ENCODE results near the gene INCENP. TPM values are rescaled to one million over a fixed set of nuclear protein-coding genes. Genes with fewer than 3 reads are reported as not detected.

INCENP gene
- total RNA-seq, 3 donors from 2014 or later (not counting 1 experiment from before 2014, with no cell fraction given) = 24.4 to 47.6 (median 27.3) TPM

GRCh38 chr11:62124186-62125113 is 639 bp downstream of the INCENP start:
- no peak for ATAC-seq
- no peak for TF ChIP-seq CTCF (IDR thresholded peaks at IDR 0.05)
- H3K9me3 ChIP-seq (ENCODE audit: control insufficient read depth, insufficient read depth, low read length) = no peaks in the 10 kb centered on the region
- no peaks in the 10 kb centered on the region for H3K36me3 Mint-ChIP-seq
- H3K4me3 ChIP-seq (ENCODE audit: low read length) = peak overlapping the region; percentile 81
- H3K4me1 ChIP-seq (ENCODE audit: control insufficient read depth, insufficient read depth, low read length) = peaks cover 17% of the 10 kb centered on the region
- intact Hi-C loops (cut with micrococcal nuclease) = no loop called here
- H3K27ac Mint-ChIP-seq = peak overlapping the region; percentile 85 to 90
- peaks cover 0 to 6% of the 10 kb centered on the region in 2 donors for H3K27me3 Mint-ChIP-seq (ENCODE audit: low read depth in 2 of 2)
- no peaks in the 10 kb centered on the region for H3K9me3 Mint-ChIP-seq
- peak overlapping the region; percentile 95 for H3K4me3 Mint-ChIP-seq
- WGBS (ENCODE audit: insufficient coverage) = 6% methylated on average over 39 of the region's 39 CpGs
- peaks cover 11% of the 10 kb centered on the region for H3K36me3 ChIP-seq (ENCODE audit: control insufficient read depth, insufficient read depth, low read length)
- peak in 1 of 2 donors; percentile 21 for DNase-seq
- peaks cover 27 to 30% of the 10 kb centered on the region in 2 donors for H3K4me1 Mint-ChIP-seq
- peak overlapping the region; percentile 59 for H3K27ac ChIP-seq (ENCODE audit: low read length)
- H3K27me3 ChIP-seq (ENCODE audit: control insufficient read depth, insufficient read depth, low read length) = no peaks in the 10 kb centered on the region

GRCh38 chr11:62125316-62125715 is 1.5 kb downstream of the INCENP start:
- Mint-ChIP-seq H3K9me3 (no peaks in the 10 kb centered on the region), H3K4me1 (peaks cover 27 to 30% of the 10 kb centered on the region in 2 donors), H3K27ac (peak overlapping the region in 1 of 2 donors; percentile 90), H3K27me3 (ENCODE audit: low read depth in 2 of 2) (peaks cover 0 to 6% of the 10 kb centered on the region in 2 donors), H3K4me3 (peak overlapping the region; percentile 95), H3K36me3 (no peaks in the 10 kb centered on the region)
- ATAC-seq (no peak), DNase-seq (no peak)
- H3K4me3 ChIP-seq (ENCODE audit: low read length) = no peak overlapping the region
- intact Hi-C loops (cut with micrococcal nuclease) = no loop called here
- H3K4me1 ChIP-seq (ENCODE audit: control insufficient read depth, insufficient read depth, low read length) = peaks cover 17% of the 10 kb centered on the region
- H3K9me3 ChIP-seq (ENCODE audit: control insufficient read depth, insufficient read depth, low read length) = no peaks in the 10 kb centered on the region
- WGBS (ENCODE audit: insufficient coverage) = 53% methylated on average over 4 of the region's 4 CpGs
- H3K36me3 ChIP-seq (ENCODE audit: control insufficient read depth, insufficient read depth, low read length) = peaks cover 20% of the 10 kb centered on the region
- no peak overlapping the region for H3K27ac ChIP-seq (ENCODE audit: low read length)
- no peak for TF ChIP-seq CTCF (IDR thresholded peaks at IDR 0.05)
- H3K27me3 ChIP-seq (ENCODE audit: control insufficient read depth, insufficient read depth, low read length) = no peaks in the 10 kb centered on the region

- Mint-ChIP-seq H3K27ac (no peak overlapping the region), H3K9me3 (no peaks in the 10 kb centered on the region), H3K4me3 (peak overlapping the region; percentile 95), H3K27me3 (ENCODE audit: low read depth in 2 of 2) (peaks cover 0 to 6% of the 10 kb centered on the region in 2 donors), H3K36me3 (no peaks in the 10 kb centered on the region), H3K4me1 (peaks cover 27 to 30% of the 10 kb centered on the region in 2 donors)
- TF ChIP-seq CTCF (IDR thresholded peaks at IDR 0.05) = no peak
- Histone ChIP-seq H3K9me3 (ENCODE audit: control insufficient read depth, insufficient read depth, low read length) (no peaks in the 10 kb centered on the region), H3K36me3 (ENCODE audit: control insufficient read depth, insufficient read depth, low read length) (peaks cover 25% of the 10 kb centered on the region), H3K4me1 (ENCODE audit: control insufficient read depth, insufficient read depth, low read length) (peaks cover 17% of the 10 kb centered on the region), H3K27ac (ENCODE audit: low read length) (no peak overlapping the region), H3K27me3 (ENCODE audit: control insufficient read depth, insufficient read depth, low read length) (no peaks in the 10 kb centered on the region), H3K4me3 (ENCODE audit: low read length) (no peak overlapping the region)
- 77% methylated on average over 3 of the region's 3 CpGs for WGBS (ENCODE audit: insufficient coverage)
- DNase-seq = no peak
- ATAC-seq = no peak
- intact Hi-C loops (cut with micrococcal nuclease) = no loop called here
These were observed 2.1 kb downstream of the INCENP start for GRCh38 chr11:62125881-62126280.

Measured in natural killer cell (primary cell).